HCT116 (cell line): ENCODE data around the gene BCL6. TPM values are rescaled to one million over a fixed set of nuclear protein-coding genes. Genes with fewer than 3 reads are reported as not detected.

ENCODE experiments used
- ATAC-seq: fragments of 200-7000 bp; cut with Tn5 transposase; 2 replicates; pipeline ENCODE4 v1.9.1; 2020; ENCODE audit warnings: mild to moderate bottlenecking, moderate library complexity
- BruUV-seq: library from RNA; stranded (reverse); fragments of 400-500 nt; replicated peaks from 2 replicates; lab custom pipeline; 2021; lab: Mats Ljungman, UMichigan
- CTCF ChIA-PET: fragments of 300-600 bp; sonication (Branson Sonifier 250); formaldehyde crosslinking; loops from one replicate; lab custom pipeline; 2021; ENCODE audit warnings: antibody characterized with exemption; lab: Charles Lee
- POLR2A ChIA-PET: fragments of 300-600, 350-600 bp; sonication (Branson Sonifier 250); formaldehyde crosslinking; loops from one replicate; lab custom pipeline; 2021; ENCODE audit warnings: antibody characterized with exemption; lab: Charles Lee
- RAD21 ChIA-PET, 2 experiments: fragments of 300-600 bp; sonication (Branson Sonifier 250); formaldehyde crosslinking; loops; one replicate each; lab custom pipeline; 2023; ENCODE audit warnings: low total read pairs in 2 of 2; ENCODE audit not compliant: uncharacterized antibody in 2 of 2, unreplicated experiment in 2 of 2, low non-redundant PET in 1 of 2; lab: Charles Lee
- DNase-seq: peaks from one replicate; pipeline ENCODE4 v3.0.0-alpha.2; 2010; ENCODE audit warnings: low read depth, low spot score
- H2AFZ ChIP-seq: fragments of 200-600 bp; shearing (Covaris generic), sonication (generic); 2 replicates; pipeline ENCODE4 v1.6.1; 2017; ENCODE audit warnings: low read depth, mixed run types, mixed read lengths, antibody characterized with exemption, low read length; ENCODE audit not compliant: poor library complexity, severe bottlenecking
- H3K27ac ChIP-seq: 2 replicates; pipeline ENCODE4 v1.5.1; 2012; ENCODE audit warnings: low read depth, low read length
- H3K27me3 ChIP-seq: fragments of 200-600 bp; sonication (generic); 2 replicates; pipeline ENCODE4 v1.6.1; 2016; ENCODE audit warnings: mixed run types, low read length, mixed read lengths; ENCODE audit not compliant: insufficient read depth
- H3K36me3 ChIP-seq, 2 experiments: fragments of 200-500 bp in 1 of 2; fragments of 200-600 bp in 1 of 2; sonication (Bioruptor generic) in 1 of 2; sonication (generic) in 1 of 2; 2 replicates each; pipeline versions ENCODE4 v1.5.1 to v1.6.1; 2014 to 2016; ENCODE audit warnings: low read length in 2 of 2, inconsistent platforms in 1 of 2, mixed read lengths in 1 of 2, mixed run types in 1 of 2; ENCODE audit not compliant: insufficient read depth in 2 of 2, control insufficient read depth in 1 of 2
- H3K4me1 ChIP-seq, 2 experiments: fragments of 200-600 bp in 1 of 2; sonication (generic) in 1 of 2; 2 replicates each; pipeline versions ENCODE4 v1.5.1 to v1.6.1; 2012 to 2017; ENCODE audit warnings: low read length in 2 of 2, inconsistent platforms in 1 of 2, mild to moderate bottlenecking in 1 of 2, mixed read lengths in 1 of 2, mixed run types in 1 of 2, moderate library complexity in 1 of 2; ENCODE audit not compliant: insufficient read depth in 2 of 2, control insufficient read depth in 1 of 2
- H3K4me2 ChIP-seq: fragments of 200-600 bp; sonication (generic); 2 replicates; pipeline ENCODE4 v1.6.1; 2017; ENCODE audit warnings: mixed run types, low read length, mixed read lengths
- H3K4me3 ChIP-seq, 2 experiments: fragments of 200-600 bp in 1 of 2; sonication (generic) in 1 of 2; replicated peaks in 1 of 2; 2 replicates each; pipeline ENCODE4 v1.5.1; 2011 to 2016; ENCODE audit warnings: low read length in 2 of 2, control low read depth in 1 of 2, low read depth in 1 of 2, mild to moderate bottlenecking in 1 of 2, mixed read lengths in 1 of 2, mixed run types in 1 of 2
- H3K79me2 ChIP-seq: fragments of 200-600 bp; sonication (generic); 2 replicates; pipeline ENCODE4 v1.6.1; 2017; ENCODE audit warnings: mild to moderate bottlenecking, mixed run types, low read length, moderate library complexity, mixed read lengths; ENCODE audit not compliant: insufficient read depth
- H3K9ac ChIP-seq: fragments of 200-600 bp; sonication (generic); 2 replicates; pipeline ENCODE4 v1.6.1; 2016; ENCODE audit warnings: low read length, mixed read lengths
- H3K9me2 ChIP-seq: fragments of 200-600 bp; sonication (generic), shearing (Covaris generic); 2 replicates; pipeline ENCODE4 v1.6.1; 2017; ENCODE audit warnings: mixed run types, mild to moderate bottlenecking, moderate library complexity; ENCODE audit not compliant: insufficient read depth
- H3K9me3 ChIP-seq, 2 experiments: fragments of 200-500 bp in 1 of 2; fragments of 200-600 bp in 1 of 2; sonication (Bioruptor generic) in 1 of 2; sonication (generic) in 1 of 2; 2 replicates each; pipeline ENCODE4 v1.6.1; 2014 to 2017; ENCODE audit warnings: low read length in 2 of 2, mixed read lengths in 2 of 2, inconsistent platforms in 1 of 2, low read depth in 1 of 2, mild to moderate bottlenecking in 1 of 2, mixed run types in 1 of 2, moderate library complexity in 1 of 2; ENCODE audit not compliant: control insufficient read depth in 1 of 2, insufficient read depth in 1 of 2
- H4K20me1 ChIP-seq: fragments of 200-600 bp; sonication (generic), shearing (Covaris generic); 2 replicates; pipeline ENCODE4 v1.6.1; 2017; ENCODE audit warnings: mixed run types, mild to moderate bottlenecking, moderate library complexity; ENCODE audit not compliant: insufficient read depth
- ATF3 ChIP-seq: IDR thresholded peaks from 2 replicates; pipeline ENCODE4 v1.6.1; 2012
- CEBPB ChIP-seq: IDR thresholded peaks from 2 replicates; pipeline ENCODE4 v1.6.1; 2012; ENCODE audit warnings: low read depth
- CTCF ChIP-seq, 3 experiments: fragments of 200-600 bp in 1 of 3; sonication (generic) in 1 of 3; IDR thresholded peaks in 2 of 3; conservative IDR thresholded peaks in 1 of 3; 2 replicates each; pipeline ENCODE4 v1.5.1; 2012 to 2017; ENCODE audit warnings: low read depth in 2 of 3, low read length in 2 of 3, antibody characterized with exemption in 1 of 3, borderline replicate concordance in 1 of 3, control low read depth in 1 of 3, mild to moderate bottlenecking in 1 of 3, mixed read lengths in 1 of 3, mixed run types in 1 of 3, moderate library complexity in 1 of 3; ENCODE audit not compliant: insufficient read depth in 1 of 3
- EGR1 ChIP-seq: IDR thresholded peaks from 2 replicates; pipeline ENCODE4 v1.6.1; 2012; ENCODE audit warnings: low read depth
- ELF1 ChIP-seq: IDR thresholded peaks from 2 replicates; pipeline ENCODE4 v1.6.1; 2012; ENCODE audit warnings: low read depth, borderline replicate concordance
- EZH2 ChIP-seq: fragments of 200-600 bp; sonication (generic); IDR thresholded peaks from 2 replicates; pipeline ENCODE4 v1.6.1; 2017; ENCODE audit warnings: antibody characterized with exemption, mixed run types
- FOSL1 ChIP-seq: IDR thresholded peaks from 2 replicates; pipeline ENCODE4 v1.6.1; 2012; ENCODE audit warnings: low read depth
- JUND ChIP-seq: IDR thresholded peaks from 2 replicates; pipeline ENCODE4 v1.6.1; 2012
- POLR2A ChIP-seq: IDR thresholded peaks from 2 replicates; pipeline ENCODE4 v1.7.0; 2011; ENCODE audit warnings: borderline replicate concordance; ENCODE audit not compliant: insufficient read depth, insufficient read length; ENCODE audit errors: extremely low read depth
- POLR2AphosphoS5 ChIP-seq: IDR thresholded peaks from 2 replicates; pipeline ENCODE4 v1.6.1; 2011; ENCODE audit warnings: mild to moderate bottlenecking, low read depth, low read length, moderate library complexity
- REST ChIP-seq: IDR thresholded peaks from 2 replicates; pipeline ENCODE4 v1.6.1; 2012; ENCODE audit warnings: low read depth
- SIN3A ChIP-seq: IDR thresholded peaks from 2 replicates; pipeline ENCODE4 v1.6.1; 2012; ENCODE audit warnings: low read depth
- SRF ChIP-seq: IDR thresholded peaks from 2 replicates; pipeline ENCODE4 v1.6.1; 2012; ENCODE audit warnings: low read depth
- TCF7L2 ChIP-seq: IDR thresholded peaks from 2 replicates; pipeline ENCODE4 v1.7.0; 2011; ENCODE audit warnings: borderline replicate concordance, inconsistent platforms; ENCODE audit not compliant: insufficient read depth, insufficient read length; ENCODE audit errors: extremely low read depth
- YY1 ChIP-seq: IDR thresholded peaks from 2 replicates; pipeline ENCODE4 v1.6.1; 2011; ENCODE audit warnings: low read length, low read depth, moderate library complexity, mild to moderate bottlenecking; ENCODE audit not compliant: insufficient replicate concordance; ENCODE audit errors: extremely low read depth
- intact Hi-C: fragments of 100-400 bp; cut with micrococcal nuclease; formaldehyde crosslinking; loops from 2 replicates; pipeline ENCODE4 v1.10.0; 2022
- total RNA-seq: library from RNA; stranded (reverse); gene quantifications from one replicate; pipeline ENCODE4 v1.2.1, GENCODE V29; 2021; ENCODE audit not compliant: unreplicated experiment
- TF ChIP-seq, protein P1 (sequence below): IDR thresholded peaks from 2 replicates; pipeline ENCODE4 v1.6.1; 2011; ENCODE audit warnings: mild to moderate bottlenecking, low read length, moderate library complexity; ENCODE audit not compliant: insufficient replicate concordance; ENCODE audit errors: extremely low read depth

Gene BCL6
- total RNA-seq, 1 experiment from 2014 or later = 17.5 TPM

DNA sequence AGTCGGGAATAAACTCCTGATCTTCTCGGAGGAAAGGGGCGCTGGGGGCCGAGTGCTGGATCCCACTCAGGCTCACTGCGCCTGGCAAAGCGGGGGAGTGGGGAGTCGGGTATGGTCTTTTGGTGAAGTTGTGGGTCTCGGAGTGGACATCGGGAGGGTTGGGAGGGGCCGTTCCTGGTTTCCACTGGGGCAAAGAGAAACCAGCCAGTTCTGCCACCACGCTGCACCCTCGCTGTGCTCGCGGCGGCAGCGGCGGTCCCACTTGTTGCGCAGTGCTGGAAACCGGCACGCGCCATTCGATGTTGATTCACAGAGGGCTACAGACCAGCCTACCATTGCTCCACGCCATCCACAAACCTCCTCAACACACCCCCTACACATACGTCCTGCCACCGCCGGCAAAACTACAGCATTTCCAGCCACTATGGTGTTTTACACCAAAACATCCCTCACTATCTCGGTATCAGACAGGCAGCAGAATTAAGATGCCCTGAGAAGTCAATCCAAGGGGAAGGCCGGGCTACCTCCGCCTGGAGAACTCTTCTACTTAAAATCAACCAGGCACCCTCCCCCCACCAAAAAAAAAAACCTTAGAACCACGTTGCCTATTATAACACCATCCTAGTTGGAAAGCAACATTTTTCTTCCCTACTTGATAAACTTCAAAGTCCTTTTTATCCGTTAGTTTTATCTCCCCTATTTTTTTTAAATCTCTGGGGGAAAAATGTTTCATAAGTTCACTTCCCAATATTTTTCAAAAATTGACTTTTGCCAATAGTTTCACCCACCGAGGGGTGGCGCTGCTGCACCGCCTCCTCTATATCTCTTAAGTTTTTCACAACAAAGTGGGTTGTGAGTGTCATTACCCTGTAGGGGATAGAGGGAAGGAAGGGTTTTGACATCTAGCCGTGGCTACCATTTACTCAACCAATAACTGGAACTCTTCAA, 3.6 kb downstream of the BCL6 start:
- Histone ChIP-seq H3K9ac (peak overlapping the region; percentile 71), H3K4me1 (peaks cover 24 to 66% of the 10 kb centered on the region in 2 experiments), H3K27ac (no peak overlapping the region; the same call in 1 of the 2 replicates), H3K36me3 (no peaks in the 10 kb centered on the region), H3K4me3 (peak overlapping the region; percentile 47 to 85), H3K27me3 (no peaks in the 10 kb centered on the region), H4K20me1 (no peaks in the 10 kb centered on the region), H3K4me2 (peak overlapping the region; percentile 97), H3K79me2 (peaks cover 6% of the 10 kb centered on the region; the same call in 1 of the 2 replicates), H3K9me2 (no peaks in the 10 kb centered on the region), H2AFZ (peak overlapping the region; percentile 77), H3K9me3 (no peaks in the 10 kb centered on the region)
- intact Hi-C loops = loop anchor here (1.0 to 10.0 kb wide), 8 partner anchors 223 to 1300 kb away; no protein-coding TSS in a partner anchor
- ATAC-seq (no peak), DNase-seq (peak; percentile 65)
- ChIA-PET POLR2A (interaction anchor here (0.8 to 1.9 kb wide), 3 partner anchors 947 to 1212 kb away, joined by 3 to 15 read pairs (median 4); no protein-coding TSS in a partner anchor), RAD21 (interaction anchor here (0.7 to 2.1 kb wide), 2 partner anchors 832 to 1212 kb away, joined by 6 to 14 read pairs; no protein-coding TSS in a partner anchor), CTCF (interaction anchor here (0.9 to 4.2 kb wide), 19 partner anchors 7 to 1492 kb away, joined by 3 to 260 read pairs (median 4); no protein-coding TSS in a partner anchor)
- BruUV-seq = no TSS peak
- TF ChIP-seq REST = no peak
- TF ChIP-seq SRF = no peak
- peak; percentile 40 for TF ChIP-seq YY1
- 0 out of 2 replicates have a peak, but pooled peaks have one; percentile 10 for TF ChIP-seq POLR2AphosphoS5
- TF ChIP-seq JUND = no peak
- no peak for TF ChIP-seq CEBPB
- no peak for TF ChIP-seq TCF7L2
- no peak for TF ChIP-seq POLR2A
- no peak for TF ChIP-seq EZH2
- TF ChIP-seq, protein P1, sequence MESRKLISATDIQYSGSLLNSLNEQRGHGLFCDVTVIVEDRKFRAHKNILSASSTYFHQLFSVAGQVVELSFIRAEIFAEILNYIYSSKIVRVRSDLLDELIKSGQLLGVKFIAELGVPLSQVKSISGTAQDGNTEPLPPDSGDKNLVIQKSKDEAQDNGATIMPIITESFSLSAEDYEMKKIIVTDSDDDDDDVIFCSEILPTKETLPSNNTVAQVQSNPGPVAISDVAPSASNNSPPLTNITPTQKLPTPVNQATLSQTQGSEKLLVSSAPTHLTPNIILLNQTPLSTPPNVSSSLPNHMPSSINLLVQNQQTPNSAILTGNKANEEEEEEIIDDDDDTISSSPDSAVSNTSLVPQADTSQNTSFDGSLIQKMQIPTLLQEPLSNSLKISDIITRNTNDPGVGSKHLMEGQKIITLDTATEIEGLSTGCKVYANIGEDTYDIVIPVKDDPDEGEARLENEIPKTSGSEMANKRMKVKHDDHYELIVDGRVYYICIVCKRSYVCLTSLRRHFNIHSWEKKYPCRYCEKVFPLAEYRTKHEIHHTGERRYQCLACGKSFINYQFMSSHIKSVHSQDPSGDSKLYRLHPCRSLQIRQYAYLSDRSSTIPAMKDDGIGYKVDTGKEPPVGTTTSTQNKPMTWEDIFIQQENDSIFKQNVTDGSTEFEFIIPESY = no peak
- no peak for TF ChIP-seq EGR1
- TF ChIP-seq ELF1 = no peak
- no peak for TF ChIP-seq FOSL1
- TF ChIP-seq ATF3 = no peak
- peak in 2 of 3 experiments; percentile 82 to 93; a peak in 4 of 6 replicates for TF ChIP-seq CTCF (IDR thresholded peaks at IDR 0.05 in 2 of 3, conservative IDR thresholded peaks at IDR 0.05 in 1 of 3; ENCODE audit: borderline replicate concordance in 1 of 3, insufficient read depth in 1 of 3, low read depth in 2 of 3, low read length in 2 of 3)
- no peak for TF ChIP-seq SIN3A
